Esophagus muscularis mucosa (tissue), 4 donors: ENCODE measurements around the gene CCNE1.

Experiments used
- EP300 ChIP-seq: sonication (generic); formaldehyde crosslinking; IDR thresholded peaks from one replicate; pipeline ENCODE4 v1.6.1; 2017; ENCODE audit warnings: antibody characterized with exemption
- POLR2A ChIP-seq: fragments of 450-650 bp; IDR thresholded peaks from one replicate; pipeline ENCODE4 v1.6.1; 2017; ENCODE audit warnings: antibody characterized with exemption, moderate library complexity, mild to moderate bottlenecking, low read depth
- POLR2AphosphoS5 ChIP-seq, 2 donors: sonication (generic); formaldehyde crosslinking; IDR thresholded peaks; one replicate each; pipeline ENCODE4 v1.6.1; 2017; ENCODE audit warnings: antibody characterized with exemption in 2 of 2
- TF ChIP-seq, protein P1 (sequence below), 3 experiments: fragments of 200-600 bp in 2 of 3; fragments of 450-650 bp in 1 of 3; sonication (generic) in 2 of 3; IDR thresholded peaks; one replicate each; pipeline ENCODE4 v1.5.1; 2017 to 2019; ENCODE audit warnings: antibody characterized with exemption in 3 of 3, mild to moderate bottlenecking in 2 of 3, moderate library complexity in 1 of 3

DNA sequence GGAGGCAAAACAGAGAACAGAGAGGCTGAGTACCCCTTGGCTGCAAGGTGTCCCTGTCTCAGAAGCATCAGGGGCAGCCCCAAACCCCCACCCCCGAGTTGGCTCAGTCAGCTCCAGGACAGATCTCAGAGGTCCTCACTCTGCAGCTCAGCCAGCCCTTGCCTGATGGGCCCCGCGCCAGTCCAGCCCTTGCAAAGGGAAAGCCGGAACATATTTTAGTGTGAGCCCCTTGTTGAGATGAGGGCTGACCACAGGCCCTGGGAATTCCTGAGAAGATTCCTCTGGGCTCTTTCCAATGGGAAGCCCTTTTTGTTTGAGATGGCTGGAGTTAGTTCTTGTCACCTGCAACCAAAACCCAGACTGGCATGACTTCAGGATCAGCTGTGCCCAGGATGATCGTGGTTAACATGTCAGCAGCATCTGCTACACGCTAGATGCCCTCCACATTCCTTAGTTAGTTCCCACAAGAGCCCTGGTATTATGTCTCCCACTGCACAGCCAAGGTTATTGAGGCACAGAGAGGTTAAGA is 33.9 kb upstream of the CCNE1 start:
- TF ChIP-seq, protein P1, sequence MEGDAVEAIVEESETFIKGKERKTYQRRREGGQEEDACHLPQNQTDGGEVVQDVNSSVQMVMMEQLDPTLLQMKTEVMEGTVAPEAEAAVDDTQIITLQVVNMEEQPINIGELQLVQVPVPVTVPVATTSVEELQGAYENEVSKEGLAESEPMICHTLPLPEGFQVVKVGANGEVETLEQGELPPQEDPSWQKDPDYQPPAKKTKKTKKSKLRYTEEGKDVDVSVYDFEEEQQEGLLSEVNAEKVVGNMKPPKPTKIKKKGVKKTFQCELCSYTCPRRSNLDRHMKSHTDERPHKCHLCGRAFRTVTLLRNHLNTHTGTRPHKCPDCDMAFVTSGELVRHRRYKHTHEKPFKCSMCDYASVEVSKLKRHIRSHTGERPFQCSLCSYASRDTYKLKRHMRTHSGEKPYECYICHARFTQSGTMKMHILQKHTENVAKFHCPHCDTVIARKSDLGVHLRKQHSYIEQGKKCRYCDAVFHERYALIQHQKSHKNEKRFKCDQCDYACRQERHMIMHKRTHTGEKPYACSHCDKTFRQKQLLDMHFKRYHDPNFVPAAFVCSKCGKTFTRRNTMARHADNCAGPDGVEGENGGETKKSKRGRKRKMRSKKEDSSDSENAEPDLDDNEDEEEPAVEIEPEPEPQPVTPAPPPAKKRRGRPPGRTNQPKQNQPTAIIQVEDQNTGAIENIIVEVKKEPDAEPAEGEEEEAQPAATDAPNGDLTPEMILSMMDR (IDR thresholded peaks at IDR 0.05): no peak
- TF ChIP-seq POLR2AphosphoS5 (IDR thresholded peaks at IDR 0.05) (no peak), POLR2A (no peak), EP300 (no peak)
